Stimulated activated CD8-positive, alpha-beta memory T cell treated with anti-CD3 and anti-CD28 coated beads, Interleukin-7, amount 100 ng/mL, for 4 hours (primary cell): ENCODE measurements around the gene SUCO.
"Not testable (repeated sequence)": the region's sequence is repeated elsewhere in the genome, so short reads cannot be mapped to it uniquely, and the experiment has no call there.

Source experiments
- DNase-seq, 2 donors: peaks; one replicate each; pipeline ENCODE4 v3.0.0-alpha.2; 2020; ENCODE audit warnings: low read depth in 2 of 2

SUCO gene, protein sequence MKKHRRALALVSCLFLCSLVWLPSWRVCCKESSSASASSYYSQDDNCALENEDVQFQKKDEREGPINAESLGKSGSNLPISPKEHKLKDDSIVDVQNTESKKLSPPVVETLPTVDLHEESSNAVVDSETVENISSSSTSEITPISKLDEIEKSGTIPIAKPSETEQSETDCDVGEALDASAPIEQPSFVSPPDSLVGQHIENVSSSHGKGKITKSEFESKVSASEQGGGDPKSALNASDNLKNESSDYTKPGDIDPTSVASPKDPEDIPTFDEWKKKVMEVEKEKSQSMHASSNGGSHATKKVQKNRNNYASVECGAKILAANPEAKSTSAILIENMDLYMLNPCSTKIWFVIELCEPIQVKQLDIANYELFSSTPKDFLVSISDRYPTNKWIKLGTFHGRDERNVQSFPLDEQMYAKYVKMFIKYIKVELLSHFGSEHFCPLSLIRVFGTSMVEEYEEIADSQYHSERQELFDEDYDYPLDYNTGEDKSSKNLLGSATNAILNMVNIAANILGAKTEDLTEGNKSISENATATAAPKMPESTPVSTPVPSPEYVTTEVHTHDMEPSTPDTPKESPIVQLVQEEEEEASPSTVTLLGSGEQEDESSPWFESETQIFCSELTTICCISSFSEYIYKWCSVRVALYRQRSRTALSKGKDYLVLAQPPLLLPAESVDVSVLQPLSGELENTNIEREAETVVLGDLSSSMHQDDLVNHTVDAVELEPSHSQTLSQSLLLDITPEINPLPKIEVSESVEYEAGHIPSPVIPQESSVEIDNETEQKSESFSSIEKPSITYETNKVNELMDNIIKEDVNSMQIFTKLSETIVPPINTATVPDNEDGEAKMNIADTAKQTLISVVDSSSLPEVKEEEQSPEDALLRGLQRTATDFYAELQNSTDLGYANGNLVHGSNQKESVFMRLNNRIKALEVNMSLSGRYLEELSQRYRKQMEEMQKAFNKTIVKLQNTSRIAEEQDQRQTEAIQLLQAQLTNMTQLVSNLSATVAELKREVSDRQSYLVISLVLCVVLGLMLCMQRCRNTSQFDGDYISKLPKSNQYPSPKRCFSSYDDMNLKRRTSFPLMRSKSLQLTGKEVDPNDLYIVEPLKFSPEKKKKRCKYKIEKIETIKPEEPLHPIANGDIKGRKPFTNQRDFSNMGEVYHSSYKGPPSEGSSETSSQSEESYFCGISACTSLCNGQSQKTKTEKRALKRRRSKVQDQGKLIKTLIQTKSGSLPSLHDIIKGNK (N-terminal part only)

DNA sequence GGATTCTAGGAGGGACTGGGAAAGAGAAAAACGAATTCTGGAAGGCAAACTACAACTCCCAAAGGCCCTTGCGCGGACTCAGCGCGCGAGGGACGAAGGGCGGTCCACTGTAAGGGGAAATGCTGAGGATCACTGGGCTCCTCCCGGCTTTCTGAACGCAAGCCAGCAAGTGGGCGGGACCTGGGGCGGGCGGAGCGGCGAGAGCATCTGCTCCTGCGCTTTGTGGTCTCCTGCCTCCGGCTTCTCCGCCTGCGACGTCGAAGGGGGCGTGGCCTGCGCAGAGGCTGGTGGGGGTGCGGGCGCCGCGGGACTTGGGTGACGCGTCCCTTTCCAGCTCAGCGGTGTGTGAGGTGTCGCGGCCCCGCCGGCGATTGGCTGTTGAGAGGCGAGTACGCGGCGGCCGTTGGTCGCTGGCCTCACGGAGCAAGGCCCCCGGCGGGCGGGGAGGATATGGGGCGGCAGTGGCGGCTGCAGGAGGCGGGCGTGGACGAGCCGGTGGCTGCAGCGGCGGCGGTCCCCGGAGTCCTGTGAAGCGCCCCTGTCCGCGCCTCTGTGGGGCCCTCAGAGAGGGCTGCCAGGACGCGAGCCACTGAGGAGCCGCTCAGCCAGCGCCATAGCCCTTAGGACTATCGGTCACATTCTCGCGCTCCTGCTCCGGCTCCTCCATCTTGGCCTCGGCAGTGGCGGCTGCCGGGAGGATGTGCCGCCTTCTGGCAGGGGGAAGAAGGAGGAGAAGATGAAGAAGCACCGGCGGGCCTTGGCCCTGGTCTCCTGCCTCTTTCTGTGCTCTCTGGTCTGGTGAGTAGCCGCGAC lies at the start of gene SUCO:
TSS of gene SUCO (plus strand) at position 451 of the 813 bp plus-strand sequence. CDS start at position 737, 286 bp downstream.
- peak; percentile 99 to 100 for DNase-seq

DNA sequence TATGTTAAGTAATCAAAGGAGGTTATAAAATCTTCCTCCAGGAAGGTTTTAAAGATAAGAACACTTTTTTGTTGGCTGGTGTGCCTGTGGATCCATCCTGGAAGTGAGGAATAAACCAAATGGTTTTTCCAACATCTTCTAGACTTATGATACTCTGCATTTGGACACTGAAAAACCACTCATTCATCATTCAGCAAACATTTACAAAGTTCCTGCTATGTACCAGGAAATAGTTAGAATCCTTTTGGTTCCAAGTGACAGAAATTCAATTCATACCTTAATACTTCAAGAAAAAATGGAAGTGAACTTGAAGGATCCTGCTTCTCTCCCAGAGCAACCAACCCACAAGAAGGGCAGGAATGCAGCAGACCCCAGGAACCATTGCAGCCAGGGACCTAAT lies 49.5 kb upstream of the SUCO start:
- DNase-seq: no peak

DNA sequence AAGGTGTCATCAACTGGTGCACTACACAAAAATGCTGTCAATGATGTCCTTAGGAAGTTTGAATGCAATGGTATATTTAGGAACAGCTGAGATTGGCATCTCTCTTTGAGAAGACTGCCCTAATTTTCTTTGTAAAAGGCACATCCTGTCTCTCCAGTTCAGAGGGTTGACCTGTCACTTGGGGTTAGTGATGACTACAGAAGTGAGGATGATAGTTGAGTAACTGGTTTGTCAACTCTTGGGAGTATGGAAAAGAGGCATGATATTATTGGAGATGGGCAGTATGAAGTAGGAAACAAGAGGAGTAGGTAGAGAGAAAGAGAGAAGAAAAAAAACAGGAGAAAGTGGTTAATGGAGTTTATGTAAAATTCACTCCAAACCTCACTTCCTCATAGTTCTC lies 48.7 kb upstream of the SUCO start:
- DNase-seq: no peak

- no peak for DNase-seq
Observed at GRCh38 chr1:172485626-172486025, 47.3 kb upstream of the SUCO start.

- DNase-seq: no peak
Observed at GRCh38 chr1:172486805-172487454, 46.0 kb upstream of the SUCO start.

DNA sequence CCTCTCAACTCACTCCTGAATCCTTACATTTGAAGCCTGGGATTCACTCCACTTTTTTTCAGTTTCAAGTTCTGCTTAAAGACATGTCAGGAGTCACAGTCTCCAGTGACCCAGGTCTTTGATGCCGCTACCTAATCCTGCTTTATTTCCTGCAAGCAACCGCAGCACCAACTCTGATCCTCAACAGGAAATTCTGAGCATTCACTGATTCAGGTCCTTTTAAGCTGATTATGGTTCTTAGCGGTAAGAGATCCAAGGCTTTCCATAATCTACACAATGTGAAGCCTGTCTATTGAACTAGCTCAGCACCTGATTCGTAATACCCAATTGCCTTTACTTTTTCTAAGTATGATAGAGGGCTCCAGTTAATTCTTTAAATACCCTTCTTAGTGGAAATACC lies 45.4 kb upstream of the SUCO start:
- no peak for DNase-seq

GRCh38 chr1:172488393-172488792 lies 44.6 kb upstream of the SUCO start:
- DNase-seq: no peak

- no peak for DNase-seq
Observed at GRCh38 chr1:172489847-172490246, 43.1 kb upstream of the SUCO start.

- no peak for DNase-seq
Observed at GRCh38 chr1:172492421-172492820, 40.5 kb upstream of the SUCO start.

- no peak for DNase-seq
Observed at GRCh38 chr1:172494166-172494565, 38.8 kb upstream of the SUCO start.

DNA sequence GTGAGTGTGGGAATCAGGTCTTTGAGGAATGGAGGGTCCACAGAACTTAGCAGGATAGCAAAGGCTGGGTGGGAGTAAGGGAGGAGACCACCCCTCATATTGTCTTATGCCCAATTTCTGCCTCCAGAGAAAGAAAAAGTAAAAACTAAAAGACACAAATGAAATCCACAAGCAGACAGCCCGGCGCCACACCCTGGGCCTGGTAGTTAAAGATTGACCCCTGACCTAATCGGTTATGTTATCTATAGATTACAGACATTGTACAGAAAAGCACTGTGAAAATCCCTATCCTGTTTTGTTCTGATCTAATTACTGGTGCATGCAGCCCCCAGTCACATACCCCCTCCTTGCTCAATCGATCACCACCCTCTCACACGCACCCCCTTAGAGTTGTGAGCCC lies 36.8 kb upstream of the SUCO start:
- DNase-seq: not testable (repeated sequence)

DNA sequence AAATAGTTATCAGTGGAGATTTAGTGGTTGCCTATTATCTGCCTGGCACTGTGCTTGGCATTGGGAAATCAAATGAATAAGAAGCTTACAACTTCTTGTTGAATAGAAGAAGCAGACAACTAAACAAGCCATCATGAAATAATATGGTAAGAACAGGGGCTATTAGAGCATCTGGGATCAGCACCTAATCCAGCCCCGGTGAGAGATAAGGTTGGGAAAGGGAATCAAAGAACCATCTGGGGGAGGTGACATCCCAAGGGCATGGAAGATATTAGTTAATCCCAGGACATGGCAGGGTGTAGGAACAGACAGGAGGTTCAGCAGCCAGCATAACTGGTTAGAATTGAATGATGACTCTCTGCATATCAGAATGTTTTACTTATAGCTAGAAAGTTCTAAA lies 36.3 kb upstream of the SUCO start:
- no peak for DNase-seq

DNA sequence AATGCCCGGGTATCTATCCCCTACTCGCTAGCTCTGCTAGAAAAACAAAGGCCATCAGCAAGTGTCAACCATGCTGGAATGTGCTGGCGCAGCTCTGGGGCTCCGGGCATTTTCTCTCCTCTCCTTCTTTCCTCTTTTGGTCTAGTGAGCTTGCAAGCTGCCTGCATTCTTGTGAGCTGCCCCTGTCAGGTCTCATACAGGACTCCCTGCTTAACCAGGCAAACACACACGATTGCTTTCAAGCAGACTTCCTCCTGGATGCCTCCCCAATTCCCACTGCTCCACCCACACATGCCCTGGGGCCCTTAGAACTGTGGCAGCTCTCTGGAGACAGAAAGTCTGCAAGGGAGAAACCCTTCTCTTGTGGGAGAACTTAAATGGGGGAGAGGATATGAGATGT lies 35.7 kb upstream of the SUCO start:
- DNase-seq: no peak

- DNase-seq: no peak
Observed at GRCh38 chr1:172498857-172499256, 34.1 kb upstream of the SUCO start.

GRCh38 chr1:172499636-172500141 lies 33.3 kb upstream of the SUCO start:
- DNase-seq: no peak

- no peak for DNase-seq
Observed at GRCh38 chr1:172500207-172500606, 32.7 kb upstream of the SUCO start.

GRCh38 chr1:172507741-172508140 lies 25.2 kb upstream of the SUCO start:
- no peak for DNase-seq

- no peak for DNase-seq
Observed at GRCh38 chr1:172510479-172510878, 22.5 kb upstream of the SUCO start.

GRCh38 chr1:172512591-172512990 lies 20.4 kb upstream of the SUCO start:
- DNase-seq: no peak

DNA sequence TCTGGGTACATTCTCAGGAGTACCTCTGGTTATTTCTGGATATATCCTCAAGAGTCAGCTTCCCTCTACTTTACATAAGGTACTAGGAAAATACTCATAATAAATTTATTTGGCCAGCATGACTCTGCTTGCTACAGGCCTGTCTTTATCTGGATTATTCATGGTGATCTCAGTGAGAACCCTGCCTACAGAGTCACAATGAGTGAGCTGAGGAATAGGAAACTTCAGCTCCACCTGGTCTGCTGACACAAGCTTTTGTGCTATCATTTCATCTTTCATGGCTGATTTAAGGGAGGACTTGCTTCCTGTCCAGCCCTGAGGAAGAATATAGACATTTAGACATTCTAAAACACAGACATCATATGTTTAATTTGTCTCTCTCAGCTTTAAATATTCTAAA lies 19.5 kb upstream of the SUCO start:
- no peak for DNase-seq

DNA sequence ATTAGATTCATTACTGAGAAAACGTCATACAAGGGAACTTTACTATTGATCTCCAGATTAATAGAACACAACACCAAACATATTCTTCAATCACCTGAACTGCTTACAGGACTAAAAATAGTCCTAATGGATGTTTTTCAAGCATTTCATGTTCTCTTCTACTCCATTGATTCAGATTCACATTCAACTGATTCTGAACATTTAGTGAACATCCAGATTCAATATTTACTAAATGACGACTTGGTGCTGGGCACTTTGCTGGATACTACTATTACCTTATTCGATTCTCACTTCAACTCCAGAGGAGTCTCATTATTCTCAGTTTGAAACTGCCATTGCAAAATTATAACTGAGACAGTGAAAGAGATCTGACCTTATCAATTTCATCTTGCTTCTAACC lies 18.8 kb upstream of the SUCO start:
- no peak for DNase-seq
